Vagina (tissue), 2 donors: Measurements from ENCODE around the gene MMP2.

Source experiments
- CTCF ChIP-seq, 3 experiments: fragments of 450-650 bp in 2 of 3; fragments of 200-600 bp in 1 of 3; sonication (generic) in 1 of 3; IDR thresholded peaks; one replicate each; pipeline ENCODE4 v1.5.1; 2017 to 2019; ENCODE audit warnings: antibody characterized with exemption in 3 of 3, mild to moderate bottlenecking in 2 of 3, moderate library complexity in 2 of 3
- POLR2AphosphoS5 ChIP-seq, 2 donors: sonication (generic); formaldehyde crosslinking; IDR thresholded peaks; one replicate each; pipeline ENCODE4 v1.9.0; 2017; ENCODE audit warnings: antibody characterized with exemption in 2 of 2, mild to moderate bottlenecking in 2 of 2, low read depth in 1 of 2; ENCODE audit not compliant: insufficient read depth in 1 of 2

- TF ChIP-seq POLR2AphosphoS5 (IDR thresholded peaks at IDR 0.05; ENCODE audit: insufficient read depth in 1 of 2, low read depth in 1 of 2) (no peak), CTCF (IDR thresholded peaks at IDR 0.05) (no peak)
These were observed 50.0 kb downstream of the MMP2 start for GRCh38 chr16:55529018-55529417.
